ENCODE data around the gene TRIM49C.
"Not testable (repeated sequence)": the region's sequence is repeated elsewhere in the genome, so short reads cannot be mapped to it uniquely, and the experiment has no call there.

- TF ChIP-seq, protein P1, sequence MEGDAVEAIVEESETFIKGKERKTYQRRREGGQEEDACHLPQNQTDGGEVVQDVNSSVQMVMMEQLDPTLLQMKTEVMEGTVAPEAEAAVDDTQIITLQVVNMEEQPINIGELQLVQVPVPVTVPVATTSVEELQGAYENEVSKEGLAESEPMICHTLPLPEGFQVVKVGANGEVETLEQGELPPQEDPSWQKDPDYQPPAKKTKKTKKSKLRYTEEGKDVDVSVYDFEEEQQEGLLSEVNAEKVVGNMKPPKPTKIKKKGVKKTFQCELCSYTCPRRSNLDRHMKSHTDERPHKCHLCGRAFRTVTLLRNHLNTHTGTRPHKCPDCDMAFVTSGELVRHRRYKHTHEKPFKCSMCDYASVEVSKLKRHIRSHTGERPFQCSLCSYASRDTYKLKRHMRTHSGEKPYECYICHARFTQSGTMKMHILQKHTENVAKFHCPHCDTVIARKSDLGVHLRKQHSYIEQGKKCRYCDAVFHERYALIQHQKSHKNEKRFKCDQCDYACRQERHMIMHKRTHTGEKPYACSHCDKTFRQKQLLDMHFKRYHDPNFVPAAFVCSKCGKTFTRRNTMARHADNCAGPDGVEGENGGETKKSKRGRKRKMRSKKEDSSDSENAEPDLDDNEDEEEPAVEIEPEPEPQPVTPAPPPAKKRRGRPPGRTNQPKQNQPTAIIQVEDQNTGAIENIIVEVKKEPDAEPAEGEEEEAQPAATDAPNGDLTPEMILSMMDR (IDR thresholded peaks at IDR 0.05; ENCODE audit: poor library complexity, severe bottlenecking) = not testable (repeated sequence)
- not testable (repeated sequence) for TF ChIP-seq POLR2AphosphoS5 (IDR thresholded peaks at IDR 0.05); EP300 (conservative IDR thresholded peaks at IDR 0.05; ENCODE audit: poor library complexity, severe bottlenecking); TAF1 (IDR thresholded peaks at IDR 0.05; ENCODE audit: low read depth); SMC3 (conservative IDR thresholded peaks at IDR 0.05; ENCODE audit: poor library complexity); MXI1 (conservative IDR thresholded peaks at IDR 0.05; ENCODE audit: poor library complexity, severe bottlenecking); EZH2 (IDR thresholded peaks at IDR 0.05; ENCODE audit: borderline replicate concordance, insufficient read depth, low read length, poor library complexity, severe bottlenecking); REST (IDR thresholded peaks at IDR 0.05; ENCODE audit: borderline replicate concordance); RAD21 (conservative IDR thresholded peaks at IDR 0.05)
These were observed at the start of gene TRIM49C for GRCh38 chr11:90030806-90031205.

Measured in neural cell (in vitro differentiated cells).